Hindlimb muscle (tissue), 1 donor: ENCODE results near the gene GSTO2. TPM values are rescaled to one million over a fixed set of nuclear protein-coding genes. Genes with fewer than 3 reads are reported as not detected.
"Not testable (repeated sequence)": the region's sequence is repeated elsewhere in the genome, so short reads cannot be mapped to it uniquely, and the experiment has no call there.

Experiments used
- DNase-seq: peaks from one replicate; pipeline ENCODE4 v3.0.0-alpha.2; 2013
- polyA plus RNA-seq: library from polyadenylated mRNA; unstranded; fragments of 120-200 nt; gene quantifications from one replicate; pipeline ENCODE4 v1.2.1, GENCODE V29; 2013; ENCODE audit not compliant: insufficient read length

The GSTO2 gene
- 1.1 TPM for polyA plus RNA-seq

- peak; percentile 97 for DNase-seq
Observed at GRCh38 chr10:104268713-104269645, at the start of gene GSTO2. TSS of gene GSTO2 (plus strand) at chr10:104269184. CDS start at chr10:104274916, 5,732 bp downstream.

- DNase-seq, result no peak
Observed at GRCh38 chr10:104220522-104220921, 48.5 kb upstream of the GSTO2 start.

GRCh38 chr10:104223304-104223703 is 45.7 kb upstream of the GSTO2 start:
- DNase-seq, result no peak

- no peak for DNase-seq
Observed at GRCh38 chr10:104230490-104230889, 38.5 kb upstream of the GSTO2 start.

DNA sequence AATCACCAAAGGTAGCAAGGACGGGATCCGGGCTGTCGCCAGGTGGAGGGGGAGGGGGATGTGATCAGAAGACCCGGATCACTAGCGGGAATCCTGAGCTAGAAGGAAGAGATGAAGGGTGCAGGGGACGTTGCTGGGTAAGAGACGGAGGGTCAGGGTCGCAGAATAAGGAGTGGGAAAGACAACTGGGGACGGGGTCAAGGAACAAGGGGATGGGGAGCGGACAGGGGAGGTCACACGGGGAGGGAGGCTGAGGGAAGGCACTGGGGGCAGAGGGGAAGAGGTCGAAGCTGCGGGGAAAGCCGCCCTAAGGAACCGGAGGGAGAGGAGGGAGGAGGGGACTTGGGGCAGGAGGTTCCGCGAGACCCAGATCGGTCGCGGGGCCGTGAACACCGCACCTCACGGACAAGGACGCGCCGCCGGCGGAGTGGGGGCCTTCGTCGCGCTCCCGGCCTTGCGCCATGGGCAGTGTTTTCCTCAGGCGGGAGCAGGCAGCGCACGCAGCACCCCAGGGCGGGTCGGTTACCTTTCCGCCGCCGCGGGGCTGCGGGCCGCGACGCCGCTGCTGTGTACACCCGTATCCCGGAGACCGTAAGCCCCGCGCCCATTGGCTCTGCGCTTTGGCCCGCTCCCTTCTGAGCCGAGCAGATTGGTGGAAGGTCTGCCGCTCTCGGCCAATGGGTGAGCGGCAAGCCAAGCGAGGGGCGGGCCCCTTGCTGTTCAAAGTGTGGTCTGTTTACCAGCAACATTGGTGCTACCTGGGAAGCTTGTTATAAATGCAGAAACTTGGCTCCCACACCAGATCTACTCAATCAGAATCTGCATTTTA is 37.0 kb upstream of the GSTO2 start, which contains the start of gene CFAP43:
CFAP43 (minus strand) TSS at position 581 of the 829 bp plus-strand sequence; CDS start at position 463, 118 bp downstream.
- DNase-seq, result peak; percentile 97

DNA sequence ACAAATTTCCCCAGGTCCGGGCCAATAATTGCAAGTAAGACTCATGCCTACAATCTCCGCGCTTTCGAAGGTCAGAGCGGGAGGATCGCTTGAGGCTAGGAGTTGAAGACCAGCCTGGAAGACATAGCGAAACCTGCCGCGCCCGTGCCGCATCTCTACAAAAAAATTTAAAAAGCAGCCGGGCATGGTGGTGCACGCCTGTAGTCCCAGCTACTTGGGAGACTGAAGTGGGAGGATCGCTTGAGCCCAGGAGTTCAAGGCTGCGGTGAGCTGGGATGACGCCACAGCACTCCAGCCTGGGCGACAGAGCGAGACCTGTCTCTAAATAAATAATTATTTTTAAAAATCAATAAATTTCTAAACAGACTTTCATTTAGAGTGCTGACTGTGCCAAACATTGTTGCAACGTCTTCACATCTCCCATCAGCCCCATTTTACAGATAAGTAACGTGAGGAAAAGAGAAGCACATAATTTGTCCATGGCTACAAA is 36.3 kb upstream of the GSTO2 start:
- DNase-seq, result no peak

- no peak for DNase-seq
Observed at GRCh38 chr10:104233817-104234216, 35.2 kb upstream of the GSTO2 start.

DNA sequence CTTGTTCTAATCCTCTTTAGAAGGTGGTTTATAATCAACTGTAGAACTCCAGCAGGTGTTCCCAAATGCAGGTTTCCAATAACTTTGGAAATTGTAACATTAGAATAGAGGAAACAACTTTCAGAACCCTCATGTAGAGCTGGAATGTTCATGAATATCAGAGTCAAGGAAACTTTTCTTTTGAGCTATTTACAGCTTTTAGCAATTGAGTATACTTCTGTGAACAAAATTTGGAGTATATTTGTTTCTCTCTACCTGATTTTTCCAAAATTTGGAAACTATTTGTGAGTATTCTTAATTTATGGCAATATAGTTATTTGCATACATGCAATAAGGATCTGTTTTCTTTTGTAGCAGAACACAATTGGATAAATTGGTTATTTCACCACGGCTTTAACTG is 34.0 kb upstream of the GSTO2 start:
- DNase-seq, result no peak

GRCh38 chr10:104235801-104236200 is 33.2 kb upstream of the GSTO2 start:
- no peak for DNase-seq

GRCh38 chr10:104240078-104240477 is 28.9 kb upstream of the GSTO2 start:
- DNase-seq, result no peak

- DNase-seq, result no peak
Observed at GRCh38 chr10:104242545-104242944, 26.4 kb upstream of the GSTO2 start.

- DNase-seq, result not testable (repeated sequence)
Observed at GRCh38 chr10:104243009-104243408, 26.0 kb upstream of the GSTO2 start.

- DNase-seq, result no peak
Observed at GRCh38 chr10:104243512-104243911, 25.5 kb upstream of the GSTO2 start.

DNA sequence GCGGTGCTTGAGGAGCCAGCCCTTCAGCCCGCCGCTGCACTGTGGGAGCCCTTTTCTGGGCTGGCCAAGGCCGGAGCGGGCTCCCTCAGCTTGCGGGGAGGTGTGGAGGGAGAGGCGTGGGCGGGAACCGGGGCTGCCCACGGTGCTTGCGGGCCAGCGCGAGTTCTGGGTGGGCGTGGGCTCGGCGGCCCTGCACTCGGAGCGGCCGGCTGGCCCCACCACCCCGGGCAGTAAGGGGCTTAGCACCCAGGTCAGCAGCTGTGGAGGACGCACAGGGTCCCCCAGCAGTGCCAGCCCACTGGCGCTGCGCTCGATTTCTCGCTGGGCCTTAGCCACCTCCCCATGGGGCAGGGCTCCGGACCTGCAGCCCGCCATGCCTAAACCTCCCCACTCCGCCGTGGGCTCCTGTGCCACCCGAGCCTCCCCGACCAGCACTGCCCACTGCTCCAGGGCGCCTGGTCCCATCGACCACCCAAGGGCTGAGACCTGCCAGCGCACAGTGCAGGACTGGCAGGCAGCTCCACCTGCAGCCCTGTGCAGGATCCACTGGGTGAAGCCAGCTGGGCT is 23.8 kb upstream of the GSTO2 start:
- no peak for DNase-seq

- DNase-seq, result no peak
Observed at GRCh38 chr10:104246976-104247375, 22.0 kb upstream of the GSTO2 start.

- no peak for DNase-seq
Observed at GRCh38 chr10:104247513-104248146, 21.4 kb upstream of the GSTO2 start.

DNA sequence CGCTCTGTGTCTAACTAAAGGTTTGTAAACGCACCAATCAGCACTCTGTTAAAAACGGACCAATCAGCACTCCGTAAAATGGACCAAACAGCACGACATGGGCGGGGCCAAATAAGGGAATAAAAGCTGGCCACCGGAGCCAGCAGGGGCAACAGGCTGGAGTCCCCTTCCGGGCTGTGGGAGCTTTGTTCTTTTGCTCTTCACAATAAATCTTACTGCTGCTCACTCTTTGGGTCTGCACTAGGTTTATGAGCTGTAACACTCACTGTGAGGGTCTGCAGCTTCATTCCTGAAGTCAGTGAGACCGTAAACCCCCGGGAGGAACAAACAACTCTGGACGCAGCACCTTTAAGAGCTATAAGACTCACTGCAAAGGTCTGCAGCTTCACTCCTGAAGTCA is 20.1 kb upstream of the GSTO2 start:
- not testable (repeated sequence) for DNase-seq

DNA sequence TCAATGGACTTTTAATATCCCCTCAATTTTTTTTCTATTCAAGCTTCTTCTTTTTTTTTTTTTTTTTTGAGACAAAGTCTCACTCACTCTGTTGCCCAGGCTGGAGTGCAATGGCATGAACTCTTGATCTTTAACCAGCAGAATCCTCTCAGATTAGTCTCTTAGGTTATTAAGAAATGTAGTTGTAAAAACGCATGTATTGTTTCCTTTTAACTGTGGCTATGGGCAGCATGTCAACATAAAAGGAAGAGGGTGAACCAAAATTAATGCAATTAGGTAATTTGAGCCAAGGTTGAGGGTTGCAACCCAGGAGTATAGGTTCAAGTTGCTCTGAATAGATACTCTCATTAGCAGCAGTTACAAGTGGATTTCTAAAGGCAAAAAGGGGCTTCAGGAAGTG is 18.6 kb upstream of the GSTO2 start:
- no peak for DNase-seq

GRCh38 chr10:104251443-104251842 is 17.5 kb upstream of the GSTO2 start:
- DNase-seq, result no peak

DNA sequence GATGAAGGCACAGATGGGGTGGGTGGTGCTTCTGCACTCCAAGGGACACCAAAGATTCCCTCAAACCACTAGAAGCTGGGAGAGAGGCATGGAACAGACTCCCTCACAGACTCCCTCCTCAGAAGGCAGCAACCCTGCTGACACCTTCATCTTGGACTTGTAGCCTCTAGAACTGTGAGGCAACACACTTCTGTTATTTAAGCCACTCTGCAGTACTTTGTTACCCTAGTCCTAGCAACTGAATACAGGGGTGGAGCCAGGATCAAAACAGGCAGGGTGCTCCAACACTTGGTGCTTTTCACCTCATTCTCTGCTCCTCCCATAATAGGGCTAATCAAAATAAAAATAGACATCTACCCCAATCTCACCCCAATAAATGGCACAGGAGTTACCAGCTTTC is 16.6 kb upstream of the GSTO2 start:
- no peak for DNase-seq

- DNase-seq, result no peak
Observed at GRCh38 chr10:104253106-104253505, 15.9 kb upstream of the GSTO2 start.
